Prostate gland (tissue), 2 donors: ENCODE results near the gene ARHGEF25. TPM values are rescaled to one million over a fixed set of nuclear protein-coding genes. Genes with fewer than 3 reads are reported as not detected.

Source experiments
- DNase-seq: peaks from one replicate; pipeline ENCODE4 v3.0.0-alpha.2; 2019; ENCODE audit warnings: low spot score
- H3K27ac ChIP-seq, 2 donors: fragments of 200-600 bp; sonication (generic); 2 replicates each; pipeline ENCODE4 v1.5.1; 2017 to 2019
- H3K27me3 ChIP-seq: fragments of 200-600 bp; sonication (generic); replicated peaks from 2 replicates; pipeline ENCODE4 v1.5.1; 2019; ENCODE audit not compliant: insufficient read depth
- H3K36me3 ChIP-seq, 2 donors: fragments of 200-600 bp; sonication (generic); 1 replicate in 1 of 2; 2 replicates in 1 of 2; pipeline versions ENCODE4 v1.5.1 to v1.8.1; 2017 to 2019
- H3K4me1 ChIP-seq: fragments of 200-600 bp; sonication (generic); replicated peaks from 2 replicates; pipeline ENCODE4 v1.5.1; 2019
- H3K4me3 ChIP-seq, 2 donors: fragments of 200-600 bp; sonication (generic); 2 replicates each; pipeline ENCODE4 v1.5.1; 2017 to 2019
- H3K9me3 ChIP-seq: fragments of 200-600 bp; sonication (generic); 2 replicates; pipeline ENCODE4 v1.5.1; 2017
- CTCF ChIP-seq, 4 experiments: fragments of 200-600 bp in 2 of 4; fragments of 450-650 bp in 2 of 4; sonication (generic) in 2 of 4; IDR thresholded peaks; 1 replicate in 3 of 4; 2 replicates in 1 of 4; pipeline ENCODE4 v1.5.1; 2016 to 2019; ENCODE audit warnings: antibody characterized with exemption in 4 of 4, mild to moderate bottlenecking in 2 of 4, moderate library complexity in 2 of 4
- POLR2A ChIP-seq: fragments of 450-650 bp; IDR thresholded peaks from one replicate; pipeline ENCODE4 v1.6.1; 2016; ENCODE audit warnings: antibody characterized with exemption, mild to moderate bottlenecking
- POLR2AphosphoS5 ChIP-seq: sonication (generic); formaldehyde crosslinking; IDR thresholded peaks from one replicate; pipeline ENCODE4 v1.6.1; 2017; ENCODE audit warnings: antibody characterized with exemption
- WGBS: methylation state at CpG from one replicate; pipeline ENCODE4 v1.1.5; 2018; 5-methylcytosine and 5-hydroxymethylcytosine counted together
- intact Hi-C: fragments of 100-400 bp; cut with DNase I; formaldehyde crosslinking; loops from one replicate; pipeline ENCODE4 v1.14.2; 2022
- total RNA-seq, 2 donors: library from RNA; depleted of rRNA; stranded (reverse); fragments of >200 nt; gene quantifications; one replicate each; pipeline ENCODE4 v1.1.0, GENCODE V29; 2016

The ARHGEF25 gene
- total RNA-seq, 2 donors from 2014 or later = 16.6 to 32.5 TPM

- Histone ChIP-seq H3K4me1 (no peaks in the 10 kb centered on the region), H3K27ac (no peak overlapping the region), H3K36me3 (no peaks in the 10 kb centered on the region), H3K4me3 (no peak overlapping the region), H3K27me3 (no peaks in the 10 kb centered on the region), H3K9me3 (no peaks in the 10 kb centered on the region)
- DNase-seq = no peak
- no peak for TF ChIP-seq POLR2AphosphoS5
- no peak for TF ChIP-seq POLR2A
- WGBS = 48% methylated on average over 2 of the region's 2 CpGs
- intact Hi-C loops = no loop called here
Observed at GRCh38 chr12:57579011-57579410, 32.2 kb upstream of the ARHGEF25 start.

GRCh38 chr12:57579677-57580465, 31.4 kb upstream of the ARHGEF25 start:
- WGBS = 89% methylated on average over 8 of the region's 8 CpGs

GRCh38 chr12:57580466-57580795, 30.8 kb upstream of the ARHGEF25 start:
- Histone ChIP-seq H3K4me3 (no peak overlapping the region), H3K36me3 (no peaks in the 10 kb centered on the region), H3K9me3 (no peaks in the 10 kb centered on the region), H3K4me1 (no peaks in the 10 kb centered on the region), H3K27ac (no peak overlapping the region), H3K27me3 (no peaks in the 10 kb centered on the region)
- 77% methylated on average over 4 of the region's 4 CpGs for WGBS
- no peak for TF ChIP-seq CTCF (IDR thresholded peaks at IDR 0.05)
- no peak for TF ChIP-seq POLR2AphosphoS5
- no peak for TF ChIP-seq POLR2A
- no peak for DNase-seq
- intact Hi-C loops = no loop called here

More at GRCh38 chr12:57579677-57580465, 31.4 kb upstream of the ARHGEF25 start:
- no peak overlapping the region for H3K4me3 ChIP-seq
- no peaks in the 10 kb centered on the region for H3K4me1 ChIP-seq
- H3K27me3 ChIP-seq = no peaks in the 10 kb centered on the region
- no peak for DNase-seq
- H3K27ac ChIP-seq = no peak overlapping the region
- H3K36me3 ChIP-seq = no peaks in the 10 kb centered on the region
- intact Hi-C loops = no loop called here
- no peaks in the 10 kb centered on the region for H3K9me3 ChIP-seq
- TF ChIP-seq POLR2AphosphoS5 (no peak), POLR2A (no peak), CTCF (IDR thresholded peaks at IDR 0.05) (no peak)

- DNase-seq = no peak
- intact Hi-C loops = no loop called here
- no peaks in the 10 kb centered on the region for H3K27me3 ChIP-seq
- no peaks in the 10 kb centered on the region for H3K36me3 ChIP-seq
- no peak overlapping the region for H3K4me3 ChIP-seq
- TF ChIP-seq POLR2A (no peak), POLR2AphosphoS5 (no peak), CTCF (IDR thresholded peaks at IDR 0.05) (no peak)
- no peaks in the 10 kb centered on the region for H3K4me1 ChIP-seq
- H3K27ac ChIP-seq = no peak overlapping the region
- WGBS = 92% methylated on average over 1 of the region's 1 CpG
- H3K9me3 ChIP-seq = no peaks in the 10 kb centered on the region
Observed at GRCh38 chr12:57581802-57582201, 29.4 kb upstream of the ARHGEF25 start.

- no peaks in the 10 kb centered on the region for H3K27me3 ChIP-seq
- 100% methylated on average over 1 of the region's 1 CpG for WGBS
- no peaks in the 10 kb centered on the region for H3K4me1 ChIP-seq
- H3K9me3 ChIP-seq = no peaks in the 10 kb centered on the region
- DNase-seq = no peak
- H3K36me3 ChIP-seq = no peaks in the 10 kb centered on the region
- no peak overlapping the region for H3K27ac ChIP-seq
- TF ChIP-seq CTCF (IDR thresholded peaks at IDR 0.05) (no peak), POLR2A (no peak), POLR2AphosphoS5 (no peak)
- intact Hi-C loops = no loop called here
- H3K4me3 ChIP-seq = no peak overlapping the region
Observed at GRCh38 chr12:57582440-57582839, 28.8 kb upstream of the ARHGEF25 start.
